Suppressor macrophage (primary cell): ENCODE measurements around the gene JADE1.

Experiments used
- DNase-seq, 4 experiments: peaks; one replicate each; pipeline ENCODE4 v3.0.0-alpha.2; 2020 to 2022

The JADE1 gene

DNA sequence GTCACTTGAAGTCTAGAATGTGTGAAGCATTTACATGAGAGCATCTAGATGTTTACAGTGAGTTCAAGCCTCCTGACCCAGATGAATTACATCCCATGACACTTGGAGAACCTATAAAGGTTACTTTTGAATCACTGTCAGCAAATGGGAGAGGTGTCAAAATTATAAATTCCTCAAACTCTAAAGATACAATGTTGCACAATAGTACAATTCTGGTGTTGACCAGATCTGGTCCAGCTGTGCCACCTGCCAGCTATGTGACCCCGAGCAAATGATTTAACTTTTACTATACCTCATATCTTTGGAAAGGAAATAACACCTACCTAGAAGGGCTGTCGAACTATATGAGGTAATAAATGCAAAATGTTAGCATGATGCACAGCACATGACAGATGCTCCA is 69.8 kb downstream of the JADE1 start:
- no peak for DNase-seq

DNA sequence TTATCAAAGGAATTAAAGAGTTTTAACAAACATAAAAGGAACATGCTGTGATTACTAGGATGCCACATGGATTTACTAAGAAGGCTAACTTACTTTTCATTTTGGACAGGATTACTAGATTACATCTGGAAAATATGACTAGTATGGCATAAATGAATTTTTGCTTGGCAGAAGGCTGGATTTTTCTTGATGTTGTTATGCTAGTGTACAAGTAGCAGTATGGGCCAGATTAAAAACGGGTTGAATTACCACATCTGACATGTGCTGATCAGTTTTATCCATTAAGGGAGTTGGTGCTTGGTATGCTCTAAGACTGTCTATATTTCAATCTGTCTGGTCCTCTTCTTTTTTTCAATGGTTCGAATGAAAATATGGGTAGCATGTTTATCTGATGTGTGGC is 70.5 kb downstream of the JADE1 start:
- no peak for DNase-seq

DNA sequence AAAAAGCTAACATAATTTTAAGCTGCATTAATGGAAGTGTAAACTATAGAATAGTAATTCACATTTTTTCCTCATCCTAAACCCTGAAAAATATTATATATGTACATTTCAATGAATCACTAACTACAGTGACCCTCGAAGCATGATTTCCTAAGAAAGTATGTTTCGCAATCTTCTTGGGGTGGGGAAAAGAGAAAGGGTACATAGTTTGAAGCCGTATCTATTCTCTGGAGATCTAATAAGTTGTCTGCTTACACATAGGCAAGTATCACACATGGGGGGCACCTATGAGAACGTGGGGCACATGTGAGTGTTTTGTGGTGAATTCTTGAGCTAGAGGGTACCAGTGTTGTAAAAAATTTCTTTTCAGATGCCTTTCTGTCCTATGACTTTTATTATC is 71.2 kb downstream of the JADE1 start:
- peak in 1 of 4 experiments; percentile 12 for DNase-seq

DNA sequence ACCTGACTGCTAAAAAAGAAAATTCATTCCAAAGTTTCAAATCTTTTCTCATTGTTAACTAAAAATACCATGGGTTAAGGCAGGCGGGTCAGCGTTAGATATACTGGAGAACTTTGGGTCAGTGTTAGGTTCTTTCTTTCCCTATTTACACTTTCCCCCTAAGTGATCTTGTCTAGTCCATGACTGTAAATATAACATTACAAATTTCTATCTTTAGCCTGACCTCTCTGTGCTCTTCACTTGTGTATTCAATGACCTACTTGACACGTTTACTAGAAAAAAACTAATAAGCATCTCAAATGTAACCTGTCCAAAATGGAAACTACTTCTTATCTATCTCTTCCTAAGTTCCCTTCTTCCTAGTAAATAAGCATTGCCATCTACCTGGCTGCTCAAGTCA is 95.3 kb downstream of the JADE1 start:
- DNase-seq, result no peak

DNA sequence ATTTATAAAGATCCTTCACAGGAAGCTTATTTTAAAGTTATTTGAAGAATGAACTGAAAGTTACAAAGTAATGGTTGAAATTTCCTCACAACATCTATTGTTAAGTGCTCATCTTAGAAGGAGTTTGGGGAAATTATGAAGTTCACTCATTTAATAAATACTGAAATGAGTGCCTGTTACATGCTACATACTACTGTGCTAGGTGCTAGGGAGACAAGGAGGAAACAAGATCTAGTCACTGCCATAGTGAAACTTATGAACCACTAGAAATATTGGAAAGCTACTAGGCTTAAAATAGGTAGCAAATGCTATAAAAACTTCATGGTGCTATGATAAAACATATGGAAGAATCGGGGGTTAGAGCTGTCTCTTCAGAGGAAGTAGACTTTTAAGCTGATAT is 97.1 kb downstream of the JADE1 start:
- DNase-seq, result no peak

DNA sequence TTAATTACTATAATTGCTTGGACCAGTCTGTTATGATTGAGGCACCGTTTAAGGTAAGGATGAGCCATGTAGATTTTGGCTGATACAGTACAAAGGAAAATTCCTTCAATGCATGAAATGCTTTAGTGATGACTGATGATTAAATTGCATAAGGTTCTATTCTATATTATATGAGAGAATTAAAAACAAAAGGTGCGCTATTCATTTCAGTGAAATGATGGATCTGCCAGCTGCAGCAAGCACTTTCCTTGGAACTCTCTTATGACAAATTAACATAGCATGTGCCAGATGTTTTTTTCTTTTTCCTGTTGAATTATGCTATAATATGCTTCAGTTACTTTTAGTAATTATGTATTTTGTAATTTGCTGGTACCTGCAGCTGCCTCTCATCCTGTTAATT is 98.5 kb downstream of the JADE1 start:
- DNase-seq, result no peak

DNA sequence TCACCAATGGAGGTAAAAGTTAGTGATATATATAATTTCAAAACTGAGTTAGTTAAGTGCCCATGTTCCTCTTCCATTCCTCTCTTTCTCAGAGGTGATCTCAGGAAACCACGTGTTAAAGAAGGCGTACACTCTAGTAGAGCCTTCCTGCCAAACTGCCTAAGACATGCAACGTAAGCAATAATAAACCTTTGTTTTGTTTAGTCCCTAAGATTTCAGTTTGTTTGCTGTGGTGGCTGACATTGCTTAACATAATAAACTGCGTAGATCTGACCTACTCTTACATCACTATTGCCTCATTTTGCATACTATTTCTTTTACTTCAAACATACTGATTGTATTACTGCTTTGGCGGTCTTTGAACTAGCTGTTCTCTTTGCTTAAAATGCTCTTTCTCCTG is 99.2 kb downstream of the JADE1 start:
- peak; percentile 3 to 62 (median 26) for DNase-seq

DNA sequence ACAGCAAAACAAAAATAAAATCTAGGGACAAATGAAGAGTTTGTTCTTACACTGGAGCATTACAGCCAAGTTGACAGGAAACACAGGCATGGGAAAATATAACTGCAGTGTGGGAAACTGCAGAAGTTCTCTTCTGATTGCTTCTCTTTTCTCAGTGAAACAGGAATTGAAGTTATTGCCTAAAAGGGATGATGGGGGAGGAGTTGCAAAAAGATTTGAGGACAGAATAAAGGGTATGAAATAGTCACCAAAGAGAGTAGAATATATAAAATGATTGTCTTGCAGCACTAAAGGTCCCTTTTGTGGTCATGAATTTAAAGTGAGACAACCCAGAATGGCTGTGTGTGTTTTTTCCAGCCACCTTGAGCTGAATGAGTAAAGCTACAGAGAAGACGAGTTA is 103.7 kb downstream of the JADE1 start:
- DNase-seq, result peak; percentile 62 to 90 (median 76)

DNA sequence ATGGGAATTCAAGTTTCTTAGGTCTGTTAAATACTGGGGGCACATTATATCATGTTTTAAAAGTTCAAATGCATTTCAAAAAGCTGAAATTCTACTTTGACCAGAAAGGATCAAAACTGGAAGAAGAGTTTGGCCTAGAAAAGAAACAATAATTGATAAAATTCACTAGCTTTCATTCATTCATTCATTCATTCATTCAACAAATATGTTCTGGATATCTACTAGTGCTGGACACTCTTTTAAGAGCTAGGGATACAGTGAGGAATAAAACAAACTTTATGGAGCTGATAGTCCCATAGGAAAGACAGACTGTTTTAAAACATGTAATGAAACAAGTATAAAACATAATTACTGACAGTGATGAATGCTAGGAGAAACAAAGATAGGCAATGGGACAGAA is 106.0 kb downstream of the JADE1 start:
- DNase-seq, result no peak

DNA sequence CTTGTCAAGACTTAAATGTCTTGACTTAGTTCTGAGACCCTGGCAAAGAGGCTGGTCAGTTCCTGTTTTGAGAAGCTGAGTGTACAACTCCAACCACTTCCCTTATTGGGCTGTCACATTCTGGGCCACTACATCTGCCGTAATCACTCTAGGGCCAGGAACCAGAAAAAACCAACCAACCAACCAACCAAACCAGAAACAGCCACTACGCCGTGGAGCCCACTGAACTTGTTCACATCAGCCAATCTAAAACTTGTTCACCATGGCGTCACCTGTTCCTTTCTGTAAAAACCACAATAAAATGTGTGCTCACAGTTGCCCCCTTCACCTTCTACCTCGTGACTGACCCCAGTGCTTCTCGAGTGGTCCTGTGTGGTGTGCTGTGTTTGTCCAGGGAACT is 107.3 kb downstream of the JADE1 start:
- peak; percentile 84 to 93 (median 87) for DNase-seq

DNA sequence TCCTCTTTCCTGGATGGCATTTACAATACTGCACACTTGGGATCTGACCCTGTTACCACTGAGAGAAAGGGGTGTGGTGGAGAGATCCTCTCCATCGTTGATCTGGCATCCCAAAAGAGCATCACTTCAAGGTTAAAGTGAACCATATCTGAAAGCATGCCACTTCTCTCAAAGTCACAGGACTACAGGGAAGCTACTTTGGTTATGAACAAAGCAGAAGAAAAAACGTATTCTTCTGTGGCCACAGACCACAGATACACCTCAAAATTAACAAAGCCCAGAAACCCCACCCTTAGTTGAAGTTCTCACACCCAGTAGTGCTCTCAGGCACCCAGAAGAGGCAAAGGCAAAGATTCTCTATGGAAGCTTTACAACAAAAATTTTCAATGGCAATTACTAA is 108.3 kb downstream of the JADE1 start:
- peak in 3 of 4 experiments; percentile 9 to 42 (median 15) for DNase-seq

DNA sequence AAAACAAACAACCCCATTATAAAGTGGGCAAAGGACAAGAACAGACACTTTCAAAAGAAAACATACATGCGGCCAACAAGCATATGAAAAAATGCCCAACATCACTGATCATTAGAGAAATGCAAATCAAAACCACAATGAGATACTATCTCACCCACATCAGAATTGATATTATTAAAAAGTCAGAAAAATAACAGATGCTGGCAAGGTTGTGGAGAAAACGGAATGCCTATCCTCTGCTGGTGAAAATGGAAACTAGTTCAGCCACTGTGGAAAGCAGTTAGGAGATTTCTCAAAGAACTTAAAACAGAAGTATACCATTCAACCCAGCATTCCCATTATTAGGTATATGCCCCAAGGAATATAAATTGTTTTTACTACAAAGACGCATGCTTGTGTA is 112.5 kb downstream of the JADE1 start:
- no peak for DNase-seq
